Daoy (cell line): ENCODE data around the gene C19orf44. TPM values are rescaled to one million over a fixed set of nuclear protein-coding genes. Genes with fewer than 3 reads are reported as not detected.
"Not testable (repeated sequence)": the region's sequence is repeated elsewhere in the genome, so short reads cannot be mapped to it uniquely, and the experiment has no call there.

Experiments
- DNase-seq: peaks from one replicate; pipeline ENCODE4 v3.0.0-alpha.2; 2015; ENCODE audit warnings: low read depth
- total RNA-seq: library from RNA; depleted of rRNA; stranded (reverse); fragments of >200 nt; shearing (Covaris generic); gene quantifications from 2 replicates; pipeline ENCODE4 v1.2.3, GENCODE V29; 2014

The C19orf44 gene
- total RNA-seq, 1 experiment from 2014 or later: 3.2 TPM

DNA sequence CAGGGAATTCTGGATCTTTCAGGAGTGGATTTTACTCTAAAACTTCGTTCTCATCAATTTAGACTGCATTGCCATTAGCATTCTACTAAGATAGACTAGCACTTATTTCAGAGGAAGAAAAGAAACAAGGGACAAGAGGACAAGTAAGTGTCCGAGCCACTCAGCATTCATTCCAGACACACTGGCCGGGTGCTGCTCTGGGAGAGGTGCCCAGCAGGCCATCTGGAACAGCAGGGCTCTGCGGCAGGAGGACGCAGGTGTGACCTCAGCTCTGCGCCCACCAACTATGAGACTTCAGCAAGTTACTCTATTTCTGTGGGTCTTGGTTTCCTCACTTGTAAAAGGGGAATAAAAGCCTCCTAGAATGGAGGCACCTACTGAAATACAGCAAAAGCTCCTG is 28.6 kb upstream of the C19orf44 start:
- DNase-seq: no peak

DNA sequence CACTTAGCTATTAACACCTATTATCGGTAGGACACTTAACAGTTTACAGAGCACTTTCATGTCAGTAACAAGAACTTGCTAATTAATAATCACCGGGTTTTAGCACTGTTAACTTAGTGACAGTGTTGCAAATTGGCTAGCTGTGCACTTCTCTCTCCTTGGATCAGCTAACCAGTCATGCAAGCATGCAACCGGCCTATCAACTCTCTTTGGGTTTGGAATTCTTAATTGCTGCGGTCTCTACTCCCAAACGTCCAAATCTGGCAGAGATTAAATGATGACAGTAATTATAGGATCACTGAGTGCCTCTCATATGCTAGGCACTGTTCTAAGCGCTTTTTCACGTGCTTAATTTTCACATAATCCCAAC is 25.7 kb upstream of the C19orf44 start:
- peak; percentile 18 for DNase-seq

DNA sequence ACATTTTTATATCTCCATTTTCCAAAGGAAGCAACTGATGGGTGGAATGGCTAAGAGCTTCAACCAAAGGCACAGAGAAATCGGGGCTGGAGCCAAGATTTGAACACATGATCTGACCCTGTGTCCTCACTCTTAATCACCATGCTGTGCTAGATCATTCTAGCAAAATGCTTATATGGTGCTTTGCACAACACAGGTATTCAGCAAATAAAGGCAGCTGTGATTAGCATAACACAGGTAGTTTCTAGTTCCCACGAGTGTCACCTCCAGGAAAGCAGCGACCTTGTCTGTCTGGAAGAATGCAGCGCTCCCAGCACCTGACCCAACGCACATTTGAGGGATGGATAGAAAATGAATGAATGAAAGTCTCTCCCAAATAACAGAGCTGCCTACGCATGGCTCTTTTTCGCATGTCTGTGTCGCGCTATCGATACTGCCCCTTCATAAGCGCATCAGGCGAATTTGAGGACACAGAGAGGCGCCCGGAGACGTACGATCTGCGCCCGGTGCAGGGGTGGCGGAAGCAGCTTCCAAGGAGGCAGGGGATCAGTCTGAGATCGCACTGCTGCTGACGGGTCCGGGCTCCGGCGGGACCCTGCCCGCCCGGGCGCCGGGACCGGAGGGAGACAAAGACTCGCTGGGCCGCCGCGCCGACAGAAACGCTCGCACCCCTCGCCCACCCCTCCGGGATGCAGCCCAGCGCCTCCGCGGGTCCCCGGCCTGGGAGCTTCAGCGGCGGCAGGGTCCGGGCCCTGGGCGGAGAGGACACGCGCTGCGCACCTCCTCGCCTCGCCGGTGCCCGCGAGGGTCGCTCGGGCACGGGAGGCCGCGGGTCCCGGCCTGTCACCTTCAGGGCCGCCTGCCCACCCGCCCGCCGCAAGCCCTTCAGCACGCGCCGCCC is 25.0 kb upstream of the C19orf44 start:
- DNase-seq: peak; percentile 34

DNA sequence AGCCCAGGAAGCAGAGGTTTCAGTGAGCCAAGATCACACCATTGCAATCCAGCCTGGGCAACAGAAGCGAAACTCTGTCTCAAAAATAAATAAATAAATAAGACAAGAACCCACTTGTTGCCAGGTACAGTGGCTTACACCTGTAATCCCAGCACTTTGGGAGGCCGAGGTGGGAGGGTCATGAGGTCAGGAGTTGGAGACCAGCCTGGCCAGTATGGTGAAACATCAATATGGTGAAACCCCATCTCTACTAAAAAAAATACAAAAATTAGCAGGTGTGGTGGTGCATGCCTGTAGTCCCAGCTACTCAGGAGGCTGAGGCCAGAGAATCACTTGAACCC is 23.7 kb upstream of the C19orf44 start:
- not testable (repeated sequence) for DNase-seq

DNA sequence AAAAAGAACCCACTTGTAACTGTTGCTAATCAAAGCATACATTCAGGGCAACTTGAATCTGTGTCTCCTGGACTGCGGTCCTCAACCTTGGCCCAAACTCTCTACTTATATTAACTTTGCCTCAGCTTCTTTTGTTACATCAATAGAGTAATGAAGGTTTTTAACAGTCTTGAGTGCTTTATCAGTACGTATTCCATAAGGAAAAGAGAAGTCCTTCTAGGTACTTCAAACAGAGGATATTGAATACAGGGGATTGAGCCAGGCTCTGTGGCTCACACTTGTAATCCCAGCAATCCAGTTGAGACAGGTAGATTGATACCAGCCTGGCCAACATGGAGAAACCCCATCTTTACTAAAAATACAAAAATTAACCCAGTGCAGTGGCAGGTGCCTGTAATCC is 23.2 kb upstream of the C19orf44 start:
- DNase-seq: no peak

DNA sequence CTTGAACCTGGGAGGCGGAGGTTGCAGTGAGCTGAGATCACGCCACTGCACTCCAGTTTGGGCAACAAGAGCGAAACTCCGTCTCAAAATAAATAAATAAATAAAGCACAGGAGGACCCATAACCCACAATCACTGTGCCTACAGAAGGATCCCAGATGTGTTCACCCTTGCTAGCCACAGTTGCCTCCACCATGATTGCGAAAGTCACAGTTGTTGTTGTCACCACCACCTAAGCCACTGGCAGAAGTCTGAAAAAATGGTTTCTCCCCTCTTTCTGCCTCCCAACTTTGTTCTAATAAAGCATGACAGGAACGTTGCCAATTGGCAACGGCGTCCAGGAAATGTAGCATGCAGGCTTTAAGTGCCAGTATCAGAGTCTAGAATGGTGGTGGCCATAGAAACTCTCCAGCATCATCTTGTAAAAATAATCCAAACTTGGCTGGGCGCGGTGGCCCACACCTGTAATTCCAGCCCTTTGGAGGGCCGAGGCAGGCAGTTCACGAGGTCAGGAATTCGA is 22.3 kb upstream of the C19orf44 start:
- no peak for DNase-seq

DNA sequence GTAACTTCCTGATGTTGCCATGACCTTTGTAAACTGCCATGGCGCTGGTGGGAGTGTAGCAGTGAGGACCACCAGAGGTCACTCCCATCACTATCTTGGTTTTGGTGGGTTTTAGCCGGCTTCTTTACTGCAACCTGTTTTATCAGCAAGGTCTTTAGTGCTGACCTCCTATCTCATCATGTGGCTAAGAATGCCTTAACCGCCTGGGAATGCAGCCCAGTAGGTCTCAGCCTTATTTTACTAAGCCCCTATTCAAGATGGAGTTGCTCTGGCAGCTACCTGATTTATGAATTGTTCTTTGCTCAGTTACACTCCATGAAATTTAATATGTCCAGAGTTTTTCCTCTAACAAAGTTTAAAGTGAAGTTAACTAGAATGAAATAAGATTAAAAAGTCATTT is 19.8 kb upstream of the C19orf44 start:
- no peak for DNase-seq

DNA sequence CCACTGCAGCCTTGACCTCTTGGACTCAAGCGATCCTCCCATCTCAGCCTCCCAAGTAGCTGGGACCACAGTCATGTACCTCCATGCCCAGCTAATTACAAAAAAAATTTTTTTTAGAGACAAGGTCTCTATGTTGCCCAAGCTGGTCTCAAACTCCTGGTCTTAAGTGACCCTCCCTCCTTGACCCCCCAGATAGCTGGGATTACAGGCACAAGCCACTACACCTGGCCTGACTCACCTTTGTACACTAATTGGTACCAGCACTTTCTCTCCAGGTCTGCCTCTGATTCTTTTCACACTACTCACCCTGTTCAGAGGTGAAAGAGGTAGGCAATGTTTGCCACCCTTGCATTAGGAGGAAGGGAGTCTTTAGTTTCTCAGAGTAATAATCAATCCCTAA is 18.9 kb upstream of the C19orf44 start:
- DNase-seq: no peak

DNA sequence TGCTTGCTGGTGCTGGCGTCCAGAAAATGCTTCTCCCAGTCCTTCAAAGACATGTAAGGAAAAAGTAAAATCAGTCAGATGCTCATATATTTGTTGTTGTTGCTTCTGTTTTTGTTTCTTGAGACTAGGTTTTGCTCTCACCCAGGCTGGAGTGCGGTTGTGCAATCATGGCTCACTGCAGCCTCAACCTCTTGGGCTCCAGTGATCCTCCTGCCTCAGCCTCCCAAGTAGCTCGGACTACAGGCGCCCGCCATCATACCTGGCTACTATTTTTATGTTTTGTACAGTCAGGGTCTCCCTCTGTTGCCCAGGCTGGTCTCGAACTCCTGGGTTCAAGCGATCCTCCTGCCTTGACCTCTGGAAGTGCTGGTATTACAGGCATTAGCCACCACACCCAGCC is 13.4 kb upstream of the C19orf44 start:
- no peak for DNase-seq

DNA sequence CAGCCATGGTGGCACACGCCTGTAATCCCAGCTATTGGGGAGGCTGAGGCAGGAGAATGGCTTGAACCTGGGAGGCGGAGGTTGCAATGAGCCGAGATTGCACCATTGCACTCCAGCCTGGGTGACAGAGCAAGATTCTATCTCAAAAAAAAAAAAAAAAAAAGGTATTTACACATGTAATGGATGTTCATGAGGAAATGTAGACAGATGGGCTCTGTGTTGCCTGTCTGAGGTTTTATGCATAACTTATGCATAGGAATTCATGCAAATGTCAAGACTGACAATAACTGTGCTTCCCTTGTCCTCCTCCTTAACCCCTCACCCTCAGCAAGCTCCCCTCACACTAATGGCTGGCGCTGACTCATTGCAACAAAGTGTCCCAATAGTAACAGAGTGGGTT is 9.7 kb upstream of the C19orf44 start:
- DNase-seq: not testable (repeated sequence)

DNA sequence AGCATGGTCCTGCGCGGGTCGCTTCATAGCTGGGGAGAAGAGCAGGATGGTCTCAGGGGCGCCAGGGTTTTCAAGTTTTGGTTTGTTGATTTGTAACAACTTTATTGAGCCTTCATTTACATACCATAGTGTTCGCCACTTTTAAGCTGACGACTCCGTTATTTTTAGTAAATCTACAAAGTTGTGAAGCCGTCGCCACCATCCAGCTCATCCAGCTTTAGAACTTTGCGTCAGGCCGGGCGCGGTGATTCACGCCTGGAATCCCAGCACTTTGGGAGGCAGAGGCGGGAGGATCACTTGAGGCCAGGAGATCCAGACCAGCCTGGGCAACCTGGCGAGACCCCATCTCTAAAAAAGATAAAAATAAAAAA is 404 bp downstream of the C19orf44 start:
- DNase-seq: peak; percentile 62

DNA sequence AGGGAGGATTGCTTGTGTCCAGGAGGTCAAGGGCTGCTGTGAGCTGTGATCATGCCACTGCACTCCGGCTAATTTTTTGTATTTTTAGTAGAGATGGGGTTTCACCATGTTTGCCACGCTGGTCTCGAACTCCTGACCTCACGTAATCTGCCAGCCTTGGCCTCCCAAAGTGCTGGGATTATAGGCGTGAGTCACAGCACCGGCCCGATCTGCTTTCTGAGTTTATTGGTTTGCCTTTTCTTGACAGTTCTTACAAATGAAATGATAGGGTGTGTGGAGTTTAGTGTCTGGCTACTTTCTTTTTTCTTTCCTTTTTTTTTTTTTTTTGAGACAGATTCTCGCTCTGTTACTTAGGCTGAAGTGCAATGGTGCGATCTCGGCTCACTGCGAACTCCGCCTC is 848 bp downstream of the C19orf44 start:
- DNase-seq: peak; percentile 31

DNA sequence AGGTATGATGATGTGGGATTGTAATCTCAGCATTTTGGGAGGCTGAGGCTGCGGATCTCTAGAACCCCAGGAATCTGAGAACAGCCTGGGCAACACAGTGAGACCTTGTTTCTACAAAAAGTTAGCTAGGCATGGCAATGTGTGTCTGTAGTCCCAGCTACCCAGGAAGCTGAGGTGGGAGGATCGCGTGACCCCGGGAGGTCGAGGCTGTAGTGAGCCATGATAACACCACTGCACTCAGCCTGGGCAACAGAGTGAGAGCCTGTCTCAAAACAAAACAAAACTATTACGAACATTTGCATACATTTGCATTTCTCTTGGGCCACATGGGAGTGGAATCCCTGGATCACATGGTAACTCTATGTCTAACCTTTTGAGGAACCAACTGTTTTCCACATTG is 1.6 kb downstream of the C19orf44 start:
- DNase-seq: no peak

DNA sequence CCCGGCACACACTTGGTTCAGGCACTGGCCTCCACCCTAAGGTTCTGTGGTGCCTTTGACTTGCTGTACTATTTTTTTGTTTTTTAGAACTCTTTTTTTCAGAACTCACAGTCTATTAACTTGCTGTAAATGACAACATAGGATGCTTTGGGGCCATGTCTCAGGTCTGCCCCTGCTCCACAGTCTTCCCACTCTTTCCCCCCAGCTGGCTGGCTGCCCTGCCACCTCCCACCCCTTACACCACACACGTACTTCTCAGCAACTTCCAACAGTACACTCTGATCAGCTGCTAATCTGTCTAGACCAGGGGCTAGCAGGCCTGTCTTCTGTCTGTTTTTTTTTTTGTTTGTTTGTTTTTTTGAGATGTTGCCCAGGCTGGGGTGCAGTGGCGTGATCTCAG is 8.1 kb downstream of the C19orf44 start:
- DNase-seq: no peak

DNA sequence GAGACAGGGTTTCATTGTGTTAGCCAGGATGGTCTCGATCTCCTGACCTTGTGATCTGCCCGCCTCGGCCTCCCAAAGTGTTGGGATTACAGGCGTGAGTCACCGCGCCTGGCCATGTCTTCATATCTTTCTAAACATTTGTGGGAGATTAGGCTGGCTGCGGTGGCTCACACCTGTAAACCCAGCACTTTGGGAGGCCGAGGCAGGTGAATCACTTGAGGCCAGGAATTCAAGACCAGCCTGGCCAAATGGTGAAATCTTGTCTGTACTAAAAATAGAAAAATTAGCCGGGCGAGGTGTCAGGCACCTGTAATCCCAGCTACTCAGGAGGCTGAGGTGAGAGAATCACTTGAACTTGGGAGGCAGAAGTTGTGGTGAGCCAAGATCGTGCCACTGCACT is 10.0 kb downstream of the C19orf44 start:
- DNase-seq: not testable (repeated sequence)

DNA sequence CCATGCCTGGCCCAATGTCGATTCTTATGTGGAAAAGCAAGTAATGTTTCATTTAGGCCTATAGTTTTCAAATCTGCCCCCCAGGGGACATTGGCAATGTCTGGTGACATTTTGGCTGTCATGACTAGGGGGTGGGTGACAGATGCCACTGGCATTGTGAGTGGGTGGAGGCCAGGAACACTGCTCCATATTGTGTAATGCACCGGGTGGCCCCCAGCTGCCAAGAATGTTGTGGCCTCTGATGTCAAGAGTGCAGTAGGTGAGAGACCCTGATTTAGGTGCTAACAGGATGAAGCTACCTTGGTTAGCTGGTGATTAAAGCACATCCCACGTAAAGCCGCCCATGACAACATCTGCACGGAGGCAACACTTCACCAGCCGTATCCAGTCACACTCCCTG is 10.8 kb downstream of the C19orf44 start:
- no peak for DNase-seq

DNA sequence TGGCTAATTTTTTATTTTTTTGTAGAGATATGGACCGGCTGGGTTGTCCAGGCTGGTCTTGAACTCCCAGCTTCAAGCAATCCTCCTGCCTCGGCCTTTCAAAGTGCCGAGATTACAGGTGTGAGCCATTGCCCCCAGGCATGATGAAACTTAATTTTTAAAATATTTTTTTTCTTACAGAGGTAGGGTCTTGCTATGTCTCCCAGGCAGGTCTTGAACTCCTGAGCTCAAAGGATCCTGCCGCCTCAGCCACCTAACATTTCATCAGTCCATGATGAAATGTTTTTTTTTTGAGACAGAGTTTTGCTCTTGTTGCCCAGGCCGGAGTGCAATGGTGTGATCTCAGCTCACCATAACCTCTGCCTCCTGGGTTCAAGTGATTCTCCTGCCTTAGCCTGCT is 12.4 kb downstream of the C19orf44 start:
- DNase-seq: no peak

DNA sequence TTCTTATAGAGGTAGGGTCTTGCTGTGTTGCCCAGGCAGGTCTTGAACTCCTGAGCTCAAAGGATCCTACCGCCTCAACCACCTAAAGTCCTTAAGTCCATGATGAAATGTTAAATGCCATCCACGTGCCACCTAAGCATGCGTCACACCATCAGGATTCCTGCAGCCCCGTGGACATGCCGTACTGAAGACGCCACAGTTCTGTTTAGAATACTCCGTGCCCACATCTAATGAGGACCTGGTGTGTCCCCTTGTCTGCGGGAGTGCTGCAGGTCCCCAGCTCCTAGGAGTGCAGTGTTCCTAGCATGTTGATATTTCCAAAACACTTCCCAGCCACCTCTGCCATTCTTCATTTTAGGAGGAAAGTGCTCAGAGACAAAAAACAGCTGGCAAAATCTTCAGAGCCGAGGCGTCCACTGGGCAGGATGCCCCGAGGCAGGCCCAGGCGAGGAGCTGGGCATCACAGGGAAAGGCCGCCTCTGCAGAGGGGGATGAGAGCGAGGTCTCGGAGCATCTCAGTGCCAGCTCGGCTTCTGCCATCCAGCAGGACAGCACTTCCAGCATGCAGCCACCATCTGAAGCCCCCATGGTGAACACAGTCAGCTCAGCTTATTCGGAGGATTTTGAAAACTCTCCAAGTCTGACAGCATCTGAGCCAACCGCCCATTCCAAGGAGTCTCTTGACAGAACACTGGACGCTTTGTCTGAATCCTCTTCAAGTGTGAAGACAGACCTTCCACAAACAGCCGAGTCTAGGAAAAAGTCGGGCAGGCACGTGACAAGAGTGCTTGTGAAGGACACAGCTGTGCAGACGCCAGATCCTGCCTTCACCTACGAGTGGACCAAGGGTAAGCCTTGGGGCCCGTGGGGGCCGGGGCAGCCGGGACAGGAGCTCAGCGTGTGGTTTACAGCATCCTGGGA is 13.2 kb downstream of the C19orf44 start:
- DNase-seq: no peak

DNA sequence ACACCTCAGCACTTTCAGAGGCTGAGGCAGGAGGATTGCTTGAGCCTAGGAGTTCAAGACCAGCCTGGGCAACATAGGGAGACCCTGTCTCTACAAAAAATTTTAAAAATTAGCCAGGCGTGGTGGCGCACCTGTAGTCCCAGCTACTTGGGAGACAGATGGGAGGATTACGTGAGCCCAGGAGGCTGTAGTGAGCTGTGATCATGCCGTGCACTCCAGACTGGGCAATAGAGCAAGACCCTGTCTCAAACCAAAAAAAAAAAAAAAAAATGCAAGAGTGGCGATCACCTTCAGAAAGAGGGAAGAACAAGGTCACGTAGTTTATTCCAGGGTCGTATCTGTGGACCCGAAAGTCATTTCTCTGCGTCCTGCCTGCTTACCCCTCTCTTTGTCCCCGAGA is 16.4 kb downstream of the C19orf44 start:
- DNase-seq: not testable (repeated sequence)

DNA sequence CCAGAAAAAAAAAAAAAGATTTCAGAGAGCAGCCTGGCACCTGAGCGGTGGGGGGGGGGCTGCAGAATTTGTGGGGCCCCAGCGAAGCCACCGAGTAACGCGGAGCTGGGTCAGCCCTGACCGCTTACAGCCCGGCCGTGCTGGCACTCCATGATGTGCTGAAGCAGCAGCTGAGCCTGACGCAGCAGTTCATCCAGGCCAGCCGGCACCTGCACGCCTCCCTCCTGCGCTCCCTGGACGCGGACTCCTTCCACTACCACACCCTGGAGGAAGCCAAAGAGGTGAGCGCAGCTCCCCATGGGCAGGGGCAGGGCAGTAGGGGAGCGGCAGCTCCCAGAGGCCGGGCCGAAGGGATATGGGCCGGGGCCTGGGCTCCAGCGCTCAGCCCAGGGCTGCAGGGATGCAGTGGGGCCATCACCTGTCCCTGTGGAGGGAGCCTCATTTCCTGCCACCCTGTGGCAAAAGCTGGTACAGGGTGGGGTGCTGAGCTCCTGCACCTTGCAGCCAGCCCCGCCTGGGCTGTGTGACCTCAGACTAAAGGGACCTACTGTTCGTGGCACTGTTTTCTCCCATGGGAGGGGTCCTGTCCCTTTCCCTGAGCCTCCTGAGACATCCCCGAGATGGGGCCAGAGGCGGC is 18.3 kb downstream of the C19orf44 start:
- no peak for DNase-seq

DNA sequence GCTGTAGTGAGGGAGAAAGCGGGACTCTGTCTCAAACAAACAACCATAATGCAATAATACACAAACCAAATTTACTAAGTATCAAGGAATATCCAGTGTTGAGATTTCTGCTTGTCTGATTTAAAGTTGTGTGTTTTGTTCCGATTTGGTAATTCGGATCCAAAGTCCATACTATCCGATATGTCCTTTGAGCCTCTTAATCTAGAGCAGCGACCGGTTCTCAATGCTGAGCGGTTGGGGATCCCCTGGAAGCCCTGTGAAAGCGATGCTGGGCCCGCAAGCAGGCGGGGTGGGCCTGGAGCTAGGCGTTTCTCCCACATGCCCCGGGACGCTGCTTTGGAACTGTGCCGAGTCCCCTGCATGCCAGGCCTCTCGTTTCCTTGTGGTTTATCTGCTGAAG is 20.2 kb downstream of the C19orf44 start:
- no peak for DNase-seq

DNA sequence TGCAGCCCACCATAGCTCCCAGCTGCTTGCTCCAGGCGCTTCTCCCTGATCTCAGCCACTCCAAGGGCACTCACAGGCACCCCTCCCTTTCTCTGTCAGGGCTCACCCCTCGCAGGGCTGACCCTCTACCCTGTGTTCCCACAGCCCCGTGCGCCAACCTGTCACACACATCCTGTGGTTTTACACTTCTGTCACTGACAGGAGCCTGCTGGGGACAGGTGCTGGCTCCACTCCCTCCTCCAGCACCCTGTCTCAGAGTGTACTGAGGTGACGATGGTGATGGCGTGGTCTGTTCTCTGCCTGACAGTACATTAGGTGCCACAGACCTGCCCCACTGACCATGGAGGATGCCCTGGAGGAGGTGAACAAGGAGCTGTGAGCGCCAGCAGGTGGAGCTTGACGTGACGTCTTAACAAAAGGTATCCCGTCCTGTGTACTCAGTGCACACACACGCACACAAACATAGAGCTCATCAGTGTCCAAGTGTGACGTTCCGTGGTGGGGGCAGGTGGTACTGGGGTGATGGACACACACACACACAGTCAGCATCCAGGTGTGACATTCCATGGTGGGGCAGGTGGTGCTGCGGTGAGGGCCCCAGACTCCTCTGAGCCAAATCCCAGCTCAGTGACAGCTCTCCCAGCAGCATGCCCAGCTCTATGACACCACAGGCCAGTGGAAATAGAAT is 20.9 kb downstream of the C19orf44 start:
- DNase-seq: no peak
